ENCODE measurements around the gene TEK.

The TEK gene

GRCh38 chr9:27112235-27112634 is 3.2 kb downstream of the TEK start:
- Mint-ChIP-seq H3K27ac (no peak overlapping the region), H3K36me3 (ENCODE audit: low read depth) (no peaks in the 10 kb centered on the region), H3K4me3 (no peak overlapping the region), H3K27me3 (ENCODE audit: low read depth) (no peaks in the 10 kb centered on the region), H3K4me1 (peaks cover 6% of the 10 kb centered on the region), H3K9me3 (no peaks in the 10 kb centered on the region)
- no peak for TF ChIP-seq CTCF (IDR thresholded peaks at IDR 0.05; ENCODE audit: unreplicated experiment in 3 of 3)

DNA sequence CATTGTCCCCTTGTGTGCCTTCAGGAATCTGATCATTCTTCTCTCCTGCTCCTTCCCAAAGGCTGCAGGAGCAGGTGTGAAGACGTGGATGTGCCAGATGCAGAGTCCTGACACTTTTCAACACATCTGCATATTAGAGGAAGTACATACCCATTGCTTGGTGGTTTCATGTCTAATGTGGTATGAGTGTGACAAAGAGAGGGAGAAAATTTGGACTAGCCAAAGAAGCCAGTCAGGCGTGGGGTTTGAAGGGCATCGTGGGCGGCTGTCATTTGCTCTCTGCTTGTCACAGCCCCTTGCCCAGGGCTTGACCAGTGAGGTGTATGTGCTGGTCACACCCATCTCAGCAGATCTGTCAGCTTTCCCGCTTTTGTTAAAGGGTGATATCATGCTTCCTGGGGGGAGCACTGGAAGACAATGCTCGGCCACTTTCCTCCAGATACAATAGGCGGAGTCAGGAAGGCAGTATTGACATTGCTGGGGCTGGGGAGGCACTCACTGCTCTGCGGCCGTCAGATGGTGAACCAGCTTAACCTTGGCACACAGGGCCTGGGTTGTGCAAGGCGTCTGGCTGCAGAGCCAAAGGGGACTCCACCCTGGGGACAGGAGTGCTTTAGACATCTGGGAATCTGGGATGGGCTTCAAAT is 8.6 kb downstream of the TEK start:
- no peaks in the 10 kb centered on the region for H3K9me3 Mint-ChIP-seq

GRCh38 chr9:27118916-27119315 is 9.9 kb downstream of the TEK start:
- Mint-ChIP-seq H3K9me3 (no peaks in the 10 kb centered on the region), H3K4me1 (peaks cover 8% of the 10 kb centered on the region), H3K27ac (no peak overlapping the region), H3K27me3 (ENCODE audit: low read depth) (peaks cover 3% of the 10 kb centered on the region), H3K36me3 (ENCODE audit: low read depth) (no peaks in the 10 kb centered on the region), H3K4me3 (no peak overlapping the region)
- TF ChIP-seq CTCF (IDR thresholded peaks at IDR 0.05; ENCODE audit: unreplicated experiment in 3 of 3): no peak

More for the DNA sequence above, 8.6 kb downstream of the TEK start:
- Mint-ChIP-seq H3K4me3 (no peak overlapping the region), H3K36me3 (ENCODE audit: low read depth) (no peaks in the 10 kb centered on the region), H3K27ac (no peak overlapping the region), H3K4me1 (peaks cover 8% of the 10 kb centered on the region), H3K27me3 (ENCODE audit: low read depth) (peaks cover 3% of the 10 kb centered on the region)
- no peak for TF ChIP-seq CTCF (IDR thresholded peaks at IDR 0.05; ENCODE audit: unreplicated experiment in 3 of 3)

- peaks cover 42% of the 10 kb centered on the region for H3K4me1 Mint-ChIP-seq
- no peak for TF ChIP-seq CTCF (IDR thresholded peaks at IDR 0.05; ENCODE audit: unreplicated experiment in 3 of 3)
- peaks cover 6% of the 10 kb centered on the region for H3K27me3 Mint-ChIP-seq (ENCODE audit: low read depth)
- H3K9me3 Mint-ChIP-seq: no peaks in the 10 kb centered on the region
- H3K4me3 Mint-ChIP-seq: no peak overlapping the region
- no peaks in the 10 kb centered on the region for H3K36me3 Mint-ChIP-seq (ENCODE audit: low read depth)
- H3K27ac Mint-ChIP-seq: peak overlapping the region; percentile 85 to 90 (median 88)
Observed at GRCh38 chr9:27124151-27124550, 15.1 kb downstream of the TEK start.

DNA sequence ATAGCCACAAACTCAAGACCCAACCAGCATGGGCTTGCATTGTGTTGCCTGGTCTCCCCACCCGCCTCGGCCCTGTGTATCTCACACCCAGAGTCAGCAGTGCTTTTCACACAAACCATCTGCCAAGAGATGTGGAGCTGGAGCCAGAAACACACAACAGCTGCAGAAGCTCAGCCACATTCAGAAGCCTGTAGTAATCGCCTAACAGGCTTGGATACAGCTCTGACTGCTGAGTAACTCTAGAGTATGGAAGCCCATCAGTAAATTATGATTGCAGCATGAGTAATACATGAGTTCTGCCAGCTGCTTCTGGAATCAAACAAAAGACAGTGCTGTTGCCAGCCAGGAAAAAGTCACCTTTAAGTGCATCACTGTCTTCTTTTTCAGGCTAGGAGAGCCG is 16.0 kb downstream of the TEK start:
- Mint-ChIP-seq H3K27ac (peak overlapping the region; percentile 85 to 90 (median 88)), H3K9me3 (no peaks in the 10 kb centered on the region), H3K4me1 (peaks cover 46% of the 10 kb centered on the region), H3K27me3 (ENCODE audit: low read depth) (peaks cover 6% of the 10 kb centered on the region), H3K4me3 (peak overlapping the region in 1 of 3 experiments; percentile 28), H3K36me3 (ENCODE audit: low read depth) (no peaks in the 10 kb centered on the region)
- TF ChIP-seq CTCF (IDR thresholded peaks at IDR 0.05; ENCODE audit: unreplicated experiment in 3 of 3): no peak

- Mint-ChIP-seq H3K4me1 (peaks cover 46% of the 10 kb centered on the region), H3K9me3 (no peaks in the 10 kb centered on the region)
Observed at GRCh38 chr9:27125936-27126335, 16.9 kb downstream of the TEK start.

More at GRCh38 chr9:27125936-27126335, 16.9 kb downstream of the TEK start:
- Mint-ChIP-seq H3K4me3 (no peak overlapping the region), H3K27me3 (ENCODE audit: low read depth) (peaks cover 6% of the 10 kb centered on the region), H3K36me3 (ENCODE audit: low read depth) (no peaks in the 10 kb centered on the region), H3K27ac (peak overlapping the region; percentile 85 to 90 (median 88))
- TF ChIP-seq CTCF (IDR thresholded peaks at IDR 0.05; ENCODE audit: unreplicated experiment in 3 of 3): no peak

Data from nephron (organoid).